ENCODE data around the gene GTSE1.

Gene GTSE1

GRCh38 chr22:46275455-46276122 is 21.1 kb upstream of the GTSE1 start:
- no peak for DNase-seq

GRCh38 chr22:46276563-46276962 is 20.1 kb upstream of the GTSE1 start:
- no peak for DNase-seq

- no peak for DNase-seq
These were observed 17.7 kb upstream of the GTSE1 start for GRCh38 chr22:46278656-46279645.

GRCh38 chr22:46280063-46280817 is 16.4 kb upstream of the GTSE1 start:
- DNase-seq: no peak

DNA sequence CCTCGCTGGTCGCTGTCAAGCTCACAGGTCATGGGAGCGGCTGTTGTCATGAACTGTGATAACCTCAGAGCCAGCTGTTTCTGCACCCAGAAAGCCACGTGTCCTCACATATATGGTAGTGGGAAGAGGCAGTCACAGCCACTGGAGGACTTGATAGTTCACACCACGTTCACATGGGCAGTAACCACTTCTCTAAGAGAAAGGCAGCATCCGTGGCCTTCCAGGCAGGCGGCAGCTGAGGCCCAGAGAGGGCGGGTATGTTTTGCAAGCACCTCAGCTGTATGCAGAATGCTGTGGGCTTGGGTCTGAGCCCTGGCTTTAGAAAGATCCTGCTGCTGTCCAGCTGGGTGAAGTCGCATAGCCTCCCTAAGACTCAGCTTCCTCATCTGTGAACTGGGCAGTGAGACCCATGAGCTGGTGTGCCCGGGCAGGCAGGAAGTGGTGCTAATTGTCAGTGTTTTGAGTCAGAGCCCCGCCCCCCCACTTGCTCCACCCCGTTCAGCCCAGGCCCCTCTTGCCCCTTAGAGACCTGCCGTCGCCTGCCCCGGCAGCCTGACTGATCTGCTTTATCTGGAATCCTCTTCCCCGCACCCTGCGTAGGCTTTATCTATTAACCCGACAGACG is 15.6 kb upstream of the GTSE1 start:
- DNase-seq: no peak

DNA sequence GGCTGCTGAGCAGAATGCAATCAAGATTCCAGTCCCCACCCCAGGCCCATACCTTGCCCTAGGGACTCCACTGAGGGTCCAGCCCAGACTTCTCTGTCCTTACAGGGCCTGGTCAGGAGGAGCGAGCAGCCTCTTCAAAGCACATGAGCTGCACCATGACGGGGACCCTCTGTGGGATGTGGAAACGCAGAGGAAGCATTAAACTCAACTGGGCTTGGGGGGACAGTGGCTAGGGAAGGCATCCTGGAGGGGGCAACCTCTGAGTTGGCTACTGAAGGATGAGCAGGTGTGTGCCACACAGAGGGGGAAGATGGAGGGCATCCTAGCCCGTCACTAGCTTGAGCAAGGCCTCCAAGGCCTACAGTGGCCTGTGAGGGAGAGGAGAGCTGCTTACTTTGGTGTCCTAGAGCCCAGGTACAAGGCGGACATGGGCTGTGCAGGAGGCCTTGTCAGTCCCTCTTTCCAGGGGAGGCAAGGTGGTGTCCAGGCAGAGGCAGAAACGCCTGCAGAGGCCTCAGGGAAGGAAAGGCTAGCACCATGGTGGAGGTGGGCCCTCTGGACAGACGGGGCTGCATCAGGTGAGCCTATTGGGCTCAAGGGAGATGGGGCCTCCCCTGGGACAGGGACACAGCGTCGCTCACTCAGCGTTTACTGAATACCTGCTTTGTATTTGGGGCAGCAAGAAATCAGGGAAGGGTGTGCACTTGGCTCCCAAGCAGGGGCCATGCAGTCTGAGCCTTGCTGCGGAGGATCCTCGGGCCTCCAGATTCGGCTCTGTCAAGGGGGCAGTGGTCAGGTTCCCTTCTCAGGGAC is 14.6 kb upstream of the GTSE1 start:
- DNase-seq: no peak

DNA sequence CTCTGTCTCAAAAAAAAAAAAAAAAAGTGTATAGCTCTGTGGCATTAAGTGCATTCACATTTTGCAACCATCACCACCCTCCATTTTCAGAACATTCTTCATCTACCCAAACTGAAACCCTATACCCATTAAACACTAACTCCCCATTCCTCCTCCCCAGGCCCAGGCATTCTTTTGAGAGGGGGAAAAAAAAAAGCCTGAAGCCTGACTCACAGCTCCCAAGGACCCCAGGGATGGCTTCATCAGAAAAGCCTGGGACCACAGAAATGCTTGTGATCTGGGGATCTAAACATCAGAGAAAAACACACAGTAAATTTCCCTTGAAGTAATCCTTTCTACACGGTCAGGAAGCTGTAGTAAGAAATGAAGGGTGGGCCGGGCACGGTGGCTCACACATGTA is 10.7 kb upstream of the GTSE1 start:
- no peak for DNase-seq

DNA sequence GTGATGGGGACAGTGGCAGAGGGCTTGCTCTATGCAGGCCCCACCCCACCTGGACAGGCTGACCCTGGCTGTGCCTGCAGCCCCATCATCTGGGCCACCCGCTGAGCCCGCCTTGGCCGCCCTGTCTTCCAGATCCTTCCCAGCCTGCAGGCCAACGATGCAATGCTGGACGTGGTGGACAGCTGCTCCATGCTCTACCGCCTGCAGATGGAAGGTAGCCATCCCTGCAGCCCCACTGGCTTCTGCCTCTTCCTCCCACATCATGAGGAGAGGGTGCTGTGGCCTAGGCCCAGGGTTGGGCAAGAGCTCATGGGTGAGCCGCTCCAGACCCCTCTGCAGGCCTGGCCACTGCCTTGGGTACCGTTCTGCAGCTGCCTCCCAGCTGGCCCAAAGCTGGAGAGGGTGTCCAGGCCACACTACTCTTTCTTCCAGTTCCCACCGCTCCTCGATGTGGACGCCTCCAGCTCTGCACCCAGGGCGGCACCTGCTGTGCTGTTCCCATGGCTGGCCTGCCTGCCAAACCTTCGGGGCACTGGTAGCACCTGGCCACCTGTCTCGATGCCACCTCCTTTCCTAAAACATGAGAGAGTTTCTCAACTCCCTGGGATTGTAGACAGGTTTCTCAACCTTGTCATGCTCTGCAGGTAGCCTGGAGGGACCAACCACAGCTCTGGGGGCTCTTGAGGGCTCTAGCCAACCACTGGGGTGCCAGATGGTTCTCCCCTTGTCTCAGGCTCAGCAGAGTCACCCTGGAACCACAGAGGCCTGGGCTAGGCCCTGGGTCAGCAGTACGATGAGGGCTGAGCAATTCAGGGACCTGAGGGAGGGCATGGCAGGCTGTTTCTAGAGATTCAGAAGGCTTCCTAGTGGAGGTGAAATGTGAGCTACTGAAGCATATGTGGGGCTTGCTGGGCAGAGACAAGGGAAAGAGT is 9.5 kb upstream of the GTSE1 start:
- no peak for DNase-seq

GRCh38 chr22:46287873-46288751 is 8.6 kb upstream of the GTSE1 start:
- peak; percentile 76 for DNase-seq

- DNase-seq: no peak
These were observed 7.8 kb upstream of the GTSE1 start for GRCh38 chr22:46288846-46289243.

DNA sequence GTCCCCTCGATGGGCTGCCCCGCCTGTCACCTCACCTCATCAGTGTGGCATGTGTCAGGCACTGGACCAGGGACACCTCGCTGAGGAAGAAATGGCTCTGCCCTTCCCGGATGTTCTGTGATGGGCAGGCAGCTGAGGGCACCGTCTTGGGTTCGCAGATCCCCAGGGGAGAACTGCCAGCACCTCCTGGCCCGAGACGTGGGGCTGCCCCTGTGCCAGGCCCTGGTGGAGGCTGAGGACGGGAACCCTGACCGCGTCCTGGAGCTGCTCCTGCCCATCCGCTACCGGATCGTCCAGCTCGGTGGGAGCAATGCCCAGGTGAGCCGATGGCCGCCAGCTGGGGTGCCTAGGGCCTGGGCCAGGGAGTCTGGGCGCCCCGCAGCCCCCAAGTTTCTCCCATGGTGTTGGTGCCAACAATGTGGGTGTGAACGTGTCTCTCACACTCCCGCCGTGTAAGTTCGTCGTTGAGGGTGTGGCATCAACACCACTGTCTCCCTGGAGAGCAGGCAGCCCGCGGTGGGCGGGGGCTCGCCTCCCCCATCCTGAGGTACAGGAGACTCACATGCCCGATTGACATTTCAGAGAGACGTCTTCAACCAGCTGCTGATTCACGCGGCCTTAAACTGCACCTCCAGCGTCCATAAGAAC is 7.3 kb upstream of the GTSE1 start:
- no peak for DNase-seq

DNA sequence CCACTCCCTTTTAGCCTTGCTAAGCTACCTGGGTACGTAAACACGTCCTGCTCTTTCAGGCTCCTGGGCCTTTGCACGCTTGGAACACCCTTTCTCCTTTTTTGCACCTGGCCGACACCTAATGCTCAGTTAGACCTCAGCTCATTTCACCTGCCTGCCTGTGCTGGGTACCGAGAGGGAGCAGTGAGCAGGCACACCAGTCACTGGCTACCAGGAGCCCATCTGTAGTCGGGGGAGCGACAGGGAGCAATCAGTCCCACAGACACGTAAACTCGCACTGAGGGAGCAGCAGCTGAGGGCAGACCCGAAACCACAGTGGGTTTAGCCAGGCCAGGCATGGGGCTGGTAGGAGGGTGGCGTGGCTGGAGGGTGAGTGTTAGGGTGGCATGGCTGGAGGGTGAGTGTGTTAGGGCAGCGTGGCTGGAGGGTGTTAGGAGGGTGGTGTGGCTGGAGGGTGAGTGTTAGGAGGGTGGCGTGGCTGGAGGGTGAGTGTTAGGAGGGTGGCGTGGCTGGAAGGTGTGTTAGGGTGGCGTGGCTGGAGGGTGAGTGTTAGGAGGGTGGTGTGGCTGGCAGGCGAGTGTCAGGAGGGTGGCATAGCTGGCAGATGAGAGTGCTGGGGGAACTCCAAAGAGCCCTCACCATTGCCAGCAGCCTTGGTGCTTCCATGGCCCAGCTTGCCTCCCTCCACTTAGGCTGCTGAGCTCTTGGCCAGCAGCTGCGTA is 6.4 kb upstream of the GTSE1 start:
- no peak for DNase-seq

GRCh38 chr22:46290843-46291785 is 5.6 kb upstream of the GTSE1 start:
- no peak for DNase-seq

GRCh38 chr22:46292173-46292572 is 4.5 kb upstream of the GTSE1 start:
- no peak for DNase-seq

DNA sequence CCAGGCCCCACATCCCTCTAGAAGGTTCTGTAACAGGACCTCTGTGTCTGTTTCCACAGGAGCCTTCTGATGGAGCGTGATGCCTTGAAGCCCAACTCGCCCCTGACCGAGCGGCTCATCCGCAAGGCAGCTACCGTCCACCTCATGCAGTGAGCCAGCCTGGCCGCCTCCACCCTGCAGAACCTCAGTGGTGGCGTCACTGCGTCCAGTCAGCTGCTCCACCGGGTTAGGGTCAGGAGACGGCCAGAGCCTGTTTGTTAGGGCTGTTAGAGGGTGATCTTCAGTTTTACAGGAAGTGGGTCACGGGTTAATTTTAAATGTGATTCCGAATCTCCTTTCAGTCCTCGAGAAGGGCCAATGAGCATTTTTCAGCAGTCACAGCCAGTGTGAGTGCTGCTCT is 3.9 kb upstream of the GTSE1 start:
- no peak for DNase-seq

- no peak for DNase-seq
These were observed 3.0 kb upstream of the GTSE1 start for GRCh38 chr22:46293577-46294260.

GRCh38 chr22:46294784-46295183 is 1.9 kb upstream of the GTSE1 start:
- no peak for DNase-seq
